Subcutaneous abdominal adipose tissue (tissue), 5 donors: ENCODE measurements around the gene ACD.

Experiments used
- H3K27ac ChIP-seq: one replicate; pipeline ENCODE4 v1.7.0; 2013; ENCODE audit warnings: low read depth, mild to moderate bottlenecking, inconsistent platforms, low read length, moderate library complexity
- H3K27me3 ChIP-seq, 5 donors: one replicate each; pipeline ENCODE4 v1.7.0; 2013; ENCODE audit warnings: low read length in 5 of 5, inconsistent platforms in 1 of 5; ENCODE audit not compliant: control insufficient read depth in 5 of 5, insufficient read depth in 4 of 5
- H3K36me3 ChIP-seq, 5 donors: one replicate each; pipeline ENCODE4 v1.7.0; 2013; ENCODE audit warnings: low read length in 5 of 5; ENCODE audit not compliant: control insufficient read depth in 5 of 5, insufficient read depth in 5 of 5
- H3K4me1 ChIP-seq, 5 donors: one replicate each; pipeline ENCODE4 v1.7.0; 2013; ENCODE audit warnings: low read length in 5 of 5, mild to moderate bottlenecking in 3 of 5, moderate library complexity in 1 of 5; ENCODE audit not compliant: control insufficient read depth in 5 of 5, insufficient read depth in 5 of 5
- H3K4me3 ChIP-seq, 5 donors: one replicate each; pipeline ENCODE4 v1.7.0; 2013; ENCODE audit warnings: low read length in 5 of 5, low read depth in 1 of 5
- H3K9ac ChIP-seq, 5 donors: one replicate each; pipeline ENCODE4 v1.7.0; 2013; ENCODE audit warnings: low read length in 5 of 5, mild to moderate bottlenecking in 4 of 5, moderate library complexity in 3 of 5
- H3K9me3 ChIP-seq, 5 donors: one replicate each; pipeline ENCODE4 v1.7.0; 2013; ENCODE audit warnings: low read length in 5 of 5; ENCODE audit not compliant: control insufficient read depth in 5 of 5
- donor health status: healthy.
- donor health status: healthy.
- donor health status: healthy.
- donor health status: healthy.
- donor health status: healthy.

The ACD gene

GRCh38 chr16:67659675-67660563, at the start of gene ACD:
TSS of gene ACD (minus strand) at chr16:67660260. CDS start at chr16:67660220, 40 bp downstream.
- Histone ChIP-seq H3K9me3 (no peaks in the 10 kb centered on the region), H3K9ac (peak within 1 kb of the TSS in 4 of 5 donors; percentile 70 to 88 (median 79)), H3K4me3 (peak within 1 kb of the TSS; percentile 80 to 97 (median 93)), H3K36me3 (peaks cover 0 to 43% (median 21%) of the 10 kb centered on the region in 5 donors), H3K27me3 (peaks cover under 1 to 12% (median 6%) of the 10 kb centered on the region in 5 donors), H3K4me1 (peaks cover 0 to 29% (median 24%) of the 10 kb centered on the region in 5 donors), H3K27ac (peak within 1 kb of the TSS; percentile 81)

GRCh38 chr16:67709050-67709449, 49.0 kb upstream of the ACD start:
- H3K36me3 ChIP-seq, result no peaks in the 10 kb centered on the region
- peaks cover 2 to 17% (median 7%) of the 10 kb centered on the region in 5 donors for H3K4me1 ChIP-seq
- no peaks in the 10 kb centered on the region for H3K9me3 ChIP-seq
- H3K9ac ChIP-seq, result peak overlapping the region in 1 of 5 donors; percentile 16
- H3K27me3 ChIP-seq, result no peaks in the 10 kb centered on the region
- H3K27ac ChIP-seq, result no peak overlapping the region
- H3K4me3 ChIP-seq, result no peak overlapping the region

DNA sequence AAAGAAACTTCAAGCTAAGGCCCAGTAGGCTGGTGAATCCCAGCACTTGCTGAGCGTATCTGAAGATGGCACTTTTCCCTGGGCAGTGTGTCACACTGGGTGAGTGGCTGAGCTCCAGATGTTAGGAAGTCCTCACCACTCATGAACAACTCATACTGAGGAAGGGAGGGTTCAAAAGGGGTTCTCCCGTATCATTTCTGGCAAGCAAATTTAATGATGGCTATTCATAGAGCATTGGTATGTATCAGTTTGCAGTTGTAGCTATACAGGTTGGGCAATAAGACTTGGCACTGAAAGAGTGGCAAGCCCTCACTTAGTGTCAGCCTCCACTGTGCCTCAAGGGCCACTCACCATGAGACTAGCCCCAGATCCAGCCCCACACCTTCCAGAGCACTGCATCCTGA, 48.3 kb upstream of the ACD start:
- Histone ChIP-seq H3K36me3 (no peaks in the 10 kb centered on the region), H3K27ac (no peak overlapping the region), H3K4me3 (no peak overlapping the region), H3K27me3 (no peaks in the 10 kb centered on the region), H3K4me1 (peaks cover 2 to 13% (median 9%) of the 10 kb centered on the region in 5 donors), H3K9me3 (no peaks in the 10 kb centered on the region), H3K9ac (no peak overlapping the region)

DNA sequence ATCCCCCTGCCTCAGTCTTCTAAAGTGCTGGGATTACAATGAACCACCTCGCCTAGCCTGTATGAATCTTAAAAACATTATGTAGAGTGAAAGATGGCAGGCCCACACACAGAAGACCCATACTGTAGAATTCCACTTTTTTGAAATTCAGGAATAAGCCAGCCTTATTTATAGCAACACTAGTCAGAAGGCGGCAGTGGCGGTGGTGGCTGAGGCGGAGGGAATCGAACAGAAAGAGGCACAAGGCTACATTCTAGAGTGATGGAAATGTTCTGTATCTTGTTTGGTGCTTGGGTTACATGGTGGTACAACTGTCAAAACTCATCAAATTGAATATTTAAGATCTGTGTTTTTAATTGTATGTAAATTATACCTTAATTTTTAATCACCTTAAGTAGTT, 47.7 kb upstream of the ACD start:
- Histone ChIP-seq H3K9ac (no peak overlapping the region), H3K4me3 (no peak overlapping the region), H3K4me1 (peaks cover 2 to 13% (median 11%) of the 10 kb centered on the region in 5 donors), H3K36me3 (no peaks in the 10 kb centered on the region), H3K27me3 (no peaks in the 10 kb centered on the region), H3K27ac (no peak overlapping the region), H3K9me3 (no peaks in the 10 kb centered on the region)

DNA sequence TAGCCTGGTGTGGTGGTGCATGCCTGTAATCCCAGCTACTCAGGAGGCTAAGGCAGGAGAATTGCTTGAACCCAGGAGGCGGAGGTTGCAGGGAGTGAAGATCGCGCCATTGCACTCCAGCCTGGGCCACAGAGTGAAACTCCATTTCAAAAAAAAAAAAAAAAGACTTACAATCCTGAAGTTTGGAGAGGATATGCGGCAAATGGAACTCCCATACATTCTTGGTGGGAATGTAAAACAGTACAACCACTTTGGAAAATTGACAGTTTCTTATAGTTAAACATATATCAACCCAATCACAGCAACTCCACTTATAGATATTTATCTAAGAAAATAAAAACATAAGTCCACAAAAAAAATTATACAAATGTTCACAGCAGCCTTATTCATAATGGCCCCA, 47.1 kb upstream of the ACD start:
- Histone ChIP-seq H3K36me3 (no peaks in the 10 kb centered on the region), H3K4me3 (no peak overlapping the region), H3K27me3 (no peaks in the 10 kb centered on the region), H3K27ac (no peak overlapping the region), H3K9me3 (no peaks in the 10 kb centered on the region), H3K9ac (no peak overlapping the region), H3K4me1 (peaks cover 2 to 13% (median 11%) of the 10 kb centered on the region in 5 donors)

GRCh38 chr16:67704110-67704509, 44.0 kb upstream of the ACD start:
- Histone ChIP-seq H3K27ac (no peak overlapping the region), H3K4me3 (no peak overlapping the region), H3K36me3 (no peaks in the 10 kb centered on the region), H3K4me1 (peaks cover 2 to 11% (median 10%) of the 10 kb centered on the region in 5 donors), H3K27me3 (no peaks in the 10 kb centered on the region), H3K9me3 (no peaks in the 10 kb centered on the region), H3K9ac (no peak overlapping the region)

GRCh38 chr16:67703626-67704025, 43.6 kb upstream of the ACD start:
- Histone ChIP-seq H3K4me1 (peaks cover 2 to 10% (median 6%) of the 10 kb centered on the region in 5 donors), H3K9ac (peak overlapping the region in 1 of 5 donors; percentile 25), H3K9me3 (no peaks in the 10 kb centered on the region), H3K4me3 (no peak overlapping the region), H3K36me3 (no peaks in the 10 kb centered on the region), H3K27ac (no peak overlapping the region), H3K27me3 (no peaks in the 10 kb centered on the region)

DNA sequence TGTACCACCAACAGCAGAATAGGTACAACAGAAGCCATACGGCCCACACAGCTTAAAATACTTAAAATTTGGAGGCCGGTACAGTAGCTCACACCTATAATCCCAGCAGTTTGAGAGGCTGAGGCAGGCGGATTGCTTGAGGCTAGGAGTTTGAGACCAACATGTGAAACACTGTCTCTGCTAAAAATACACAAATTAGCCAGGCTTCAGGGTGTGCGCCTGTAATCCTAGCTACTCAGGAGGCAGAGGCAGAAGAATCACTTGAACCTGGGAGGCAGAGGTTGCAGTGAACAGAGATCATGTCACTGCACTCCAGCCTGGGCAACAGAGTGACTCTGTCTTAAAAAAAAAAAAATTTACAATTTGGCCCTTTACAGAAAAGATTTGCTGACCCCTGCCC, 42.1 kb upstream of the ACD start:
- no peaks in the 10 kb centered on the region for H3K27me3 ChIP-seq
- H3K36me3 ChIP-seq, result peaks cover 0 to 7% (median 6%) of the 10 kb centered on the region in 5 donors
- no peak overlapping the region for H3K27ac ChIP-seq
- H3K4me3 ChIP-seq, result no peak overlapping the region
- H3K9me3 ChIP-seq, result no peaks in the 10 kb centered on the region
- H3K4me1 ChIP-seq, result peaks cover 0 to 7% (median 0%) of the 10 kb centered on the region in 5 donors
- no peak overlapping the region for H3K9ac ChIP-seq

DNA sequence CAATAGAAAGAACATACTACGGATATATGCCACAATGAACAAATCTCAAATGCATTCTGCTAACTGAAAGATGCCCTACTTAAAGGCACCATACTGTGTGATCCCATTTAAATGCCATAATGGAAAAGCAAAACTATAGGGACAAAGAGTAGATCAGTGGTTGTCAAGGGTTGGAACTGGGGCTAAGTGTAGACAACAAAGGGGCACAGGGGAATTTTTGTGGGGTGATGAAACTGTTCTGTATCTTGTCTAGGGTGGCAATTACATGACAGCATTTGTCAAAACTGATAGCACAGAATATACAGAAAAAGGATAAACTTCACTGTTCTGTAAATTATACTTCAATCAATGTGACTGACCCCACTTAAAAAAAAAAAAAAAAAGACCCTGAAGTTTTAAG, 41.4 kb upstream of the ACD start:
- no peaks in the 10 kb centered on the region for H3K27me3 ChIP-seq
- H3K4me1 ChIP-seq, result peaks cover 0 to 7% (median 0%) of the 10 kb centered on the region in 5 donors
- H3K36me3 ChIP-seq, result peaks cover 0 to 7% (median 6%) of the 10 kb centered on the region in 5 donors

GRCh38 chr16:67699265-67699664, 39.2 kb upstream of the ACD start:
- H3K27me3 ChIP-seq, result no peaks in the 10 kb centered on the region
- H3K4me1 ChIP-seq, result peaks cover 0 to 7% (median 1%) of the 10 kb centered on the region in 5 donors
- no peak overlapping the region for H3K9ac ChIP-seq
- no peak overlapping the region for H3K4me3 ChIP-seq
- H3K9me3 ChIP-seq, result no peaks in the 10 kb centered on the region
- peaks cover 0 to 7% (median 6%) of the 10 kb centered on the region in 5 donors for H3K36me3 ChIP-seq
- H3K27ac ChIP-seq, result no peak overlapping the region

More for the DNA sequence above, 41.4 kb upstream of the ACD start:
- no peak overlapping the region for H3K27ac ChIP-seq
- H3K4me3 ChIP-seq, result no peak overlapping the region
- no peaks in the 10 kb centered on the region for H3K9me3 ChIP-seq
- no peak overlapping the region for H3K9ac ChIP-seq
